CD4-positive, alpha-beta T cell treated with Interleukin-21 for 1 hour (primary cell): ENCODE results near the gene SRI.
A peak's percentile ranks its signal among the peaks of the same experiment; 100 is the strongest.
"Not testable (repeated sequence)": the region's sequence is repeated elsewhere in the genome, so short reads cannot be mapped to it uniquely, and the experiment has no call there.

Experiments
- DNase-seq: peaks from one replicate; pipeline ENCODE4 v3.0.0-alpha.2; 2020

The SRI gene

DNA sequence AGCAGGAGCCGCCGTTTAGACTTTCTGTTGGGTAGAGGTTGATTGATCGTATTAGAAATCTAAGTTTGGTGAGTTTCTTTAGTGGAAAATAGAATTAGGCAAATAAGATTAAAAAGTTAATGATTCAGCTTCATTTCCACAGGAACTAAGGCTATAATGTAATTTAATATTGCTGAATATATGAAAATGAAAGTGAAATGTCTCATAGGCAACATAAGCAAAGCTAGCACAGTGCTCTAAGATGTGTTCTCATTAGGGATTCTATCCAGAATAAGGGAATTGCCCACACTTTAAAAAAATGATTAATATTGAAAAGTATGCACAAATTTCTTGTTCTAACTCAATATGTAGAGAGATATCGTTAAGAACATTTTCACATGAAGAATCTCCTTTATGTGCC, 47.0 kb downstream of the SRI start:
- no peak for DNase-seq

DNA sequence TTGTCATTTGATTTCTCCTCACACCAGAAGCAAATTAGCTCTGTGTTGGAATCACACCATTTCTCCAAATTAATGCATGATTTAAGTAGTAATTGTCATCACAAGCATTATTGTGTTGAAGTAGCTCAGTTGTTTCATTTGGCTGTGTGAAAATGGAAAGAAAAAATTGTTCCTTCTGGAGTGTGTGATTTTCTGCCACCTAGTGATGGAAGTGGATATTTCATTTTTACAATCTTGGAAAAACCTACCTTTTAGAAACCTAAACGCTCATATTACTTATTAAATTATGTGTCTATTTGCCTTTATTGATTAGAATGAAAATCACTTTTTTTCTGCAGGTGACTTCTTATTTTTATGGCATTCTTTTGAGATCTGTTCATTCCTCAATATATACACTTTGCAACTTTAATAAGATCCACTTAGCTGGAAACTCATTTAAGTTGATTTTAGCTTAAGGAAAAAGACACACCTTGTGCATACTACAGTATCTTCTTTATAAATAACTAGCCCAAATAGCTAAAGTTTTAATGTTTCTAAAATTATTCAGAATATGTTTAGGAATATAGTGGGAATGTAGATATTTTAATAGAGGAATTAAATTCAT, 50.0 kb downstream of the SRI start:
- DNase-seq, result peak; percentile 8

DNA sequence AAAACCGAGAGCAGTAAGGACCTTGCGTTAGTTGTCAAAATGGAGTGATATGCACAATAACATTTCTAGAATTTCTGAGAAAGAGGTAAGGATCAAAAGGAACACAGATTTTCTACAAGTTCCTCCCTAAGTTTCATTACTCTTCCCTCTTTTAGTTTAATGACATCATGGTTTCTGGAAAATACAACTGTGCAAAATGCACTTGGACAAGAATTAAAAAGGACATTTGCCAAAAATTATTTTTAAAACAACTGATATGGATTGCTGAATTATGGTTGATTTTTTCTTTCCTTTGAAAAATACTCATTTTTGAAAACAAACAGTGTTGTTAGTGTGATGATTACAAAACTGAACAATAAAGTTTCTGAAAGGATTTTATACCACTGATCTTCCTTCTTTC, 52.1 kb downstream of the SRI start:
- no peak for DNase-seq

DNA sequence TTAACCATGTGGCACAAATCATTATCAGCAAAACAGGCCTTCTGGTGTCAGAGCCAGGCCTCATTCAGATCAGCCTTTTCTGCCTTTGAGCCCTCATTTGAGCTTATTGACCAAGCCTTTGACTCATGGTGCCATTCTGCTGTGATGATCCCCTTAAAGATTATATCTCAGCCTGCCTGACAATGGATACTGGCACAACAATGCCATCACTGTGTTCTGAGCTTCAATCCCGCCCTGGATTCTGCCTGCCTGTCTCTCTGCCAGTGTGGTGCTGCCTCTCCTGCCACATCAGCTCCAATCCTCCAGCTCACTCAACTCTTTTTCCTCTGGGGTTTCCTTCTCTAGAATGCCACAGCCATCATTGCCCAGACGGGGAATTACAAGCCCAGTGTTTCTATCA, 52.6 kb downstream of the SRI start:
- DNase-seq, result no peak

DNA sequence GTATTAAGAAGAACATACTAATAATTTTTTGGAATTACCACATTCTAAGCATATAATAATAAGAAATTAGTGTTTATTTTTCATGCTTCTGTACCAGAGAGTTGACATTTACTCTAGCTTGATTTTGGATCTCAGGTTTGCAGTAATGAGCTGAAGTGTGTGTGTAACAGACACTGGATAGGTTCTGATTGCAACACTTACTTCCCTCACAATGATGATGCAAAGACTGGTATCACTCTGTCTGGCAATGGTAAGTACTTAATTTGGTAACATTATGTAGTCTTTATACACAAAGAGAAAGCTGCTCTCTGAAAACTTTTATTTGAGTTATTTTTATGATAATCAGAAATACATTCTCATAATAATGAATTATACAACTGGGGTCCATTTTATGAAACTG, 54.1 kb downstream of the SRI start:
- no peak for DNase-seq

DNA sequence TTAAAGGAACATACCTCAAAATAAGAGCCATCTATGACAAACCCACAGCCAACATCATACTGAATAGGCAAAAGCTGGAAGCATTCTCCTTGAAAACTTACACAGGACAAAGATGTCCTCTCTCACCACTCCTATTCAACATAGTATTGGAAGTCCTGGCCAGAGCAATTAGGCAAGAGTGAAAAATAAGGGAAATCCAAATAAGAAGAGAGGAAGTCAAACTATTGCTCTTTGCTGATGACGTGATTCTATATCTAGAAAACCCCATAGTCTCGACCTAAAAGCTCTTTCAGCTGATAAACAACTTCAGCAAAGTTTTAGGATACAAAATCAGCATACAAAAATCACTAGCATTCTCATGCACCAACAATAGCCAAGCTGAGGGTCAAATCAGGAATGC, 60.1 kb downstream of the SRI start:
- DNase-seq, result not testable (repeated sequence)

DNA sequence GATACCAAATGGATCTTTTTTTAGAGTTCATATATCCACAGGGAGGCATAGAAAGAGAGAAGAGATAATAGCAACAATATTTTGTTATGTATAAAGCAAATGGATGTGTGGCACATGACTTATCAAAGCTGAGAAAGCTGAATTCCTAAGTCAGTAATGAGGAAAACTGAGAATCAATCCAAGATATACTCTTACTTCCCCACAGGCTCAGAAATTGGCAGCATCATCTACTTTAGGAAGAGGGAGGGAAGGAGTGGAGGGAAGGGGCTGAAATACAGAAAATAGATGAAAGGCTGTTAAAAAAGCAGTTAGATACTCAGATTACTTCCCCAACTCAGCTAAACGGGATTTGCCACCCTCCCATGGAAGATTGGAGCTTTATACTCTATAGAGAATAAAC, 63.5 kb downstream of the SRI start:
- DNase-seq, result no peak

DNA sequence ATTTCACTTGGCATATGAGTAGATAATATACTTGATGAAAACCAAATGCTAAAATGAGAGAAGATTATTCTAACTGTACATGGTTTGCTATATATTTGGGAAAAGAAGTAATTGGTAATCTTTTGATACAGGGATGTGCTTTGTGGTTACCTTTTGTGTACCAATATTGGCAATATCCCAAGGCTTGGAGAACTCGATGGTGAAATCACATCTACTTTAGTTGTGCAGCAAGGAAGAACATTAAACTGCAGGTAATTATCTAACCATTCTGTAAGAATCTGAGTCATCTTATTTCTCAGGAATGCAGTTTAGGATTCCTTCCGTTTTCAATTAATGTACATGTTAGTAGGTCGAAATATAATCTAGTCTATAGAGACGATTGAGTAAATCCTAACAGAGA, 64.1 kb downstream of the SRI start:
- DNase-seq, result no peak
